ENCODE results near the gene NIPAL3.

DNA sequence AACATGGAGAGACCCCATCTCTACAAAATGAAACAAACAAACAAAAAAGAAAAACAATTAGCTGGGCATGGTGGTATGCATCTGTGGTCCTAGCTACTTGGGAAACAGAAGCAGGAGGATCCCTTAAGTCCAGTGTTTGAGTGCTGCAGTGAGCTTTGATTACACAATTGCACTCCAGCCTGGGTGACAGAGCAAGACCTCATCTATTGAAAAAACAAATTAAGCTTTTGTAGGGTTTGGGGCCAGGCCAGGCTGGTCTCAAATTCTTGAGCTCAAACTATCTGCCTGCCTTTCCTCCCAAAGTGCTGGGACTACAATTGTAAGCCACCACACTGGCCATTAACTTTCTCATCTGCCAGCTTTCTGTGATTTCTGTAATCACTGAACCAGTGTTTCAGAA is 27.2 kb downstream of the NIPAL3 start:
- TF ChIP-seq RAD21 (IDR thresholded peaks at IDR 0.05; ENCODE audit: low read depth) (no peak), EGR1 (IDR thresholded peaks at IDR 0.05) (no peak), EP300 (IDR thresholded peaks at IDR 0.05; ENCODE audit: borderline replicate concordance) (no peak), CEBPB (IDR thresholded peaks at IDR 0.05) (no peak), YY1 (IDR thresholded peaks at IDR 0.05; ENCODE audit: low read depth) (no peak), TAF1 (IDR thresholded peaks at IDR 0.05; ENCODE audit: low read depth) (no peak), TCF12 (IDR thresholded peaks at IDR 0.05; ENCODE audit: low read depth) (no peak), FOXM1 (IDR thresholded peaks at IDR 0.05; ENCODE audit: borderline replicate concordance, low read depth) (no peak), ZBTB7A (IDR thresholded peaks at IDR 0.05; ENCODE audit: low read depth) (no peak)
- TF ChIP-seq, protein P1, sequence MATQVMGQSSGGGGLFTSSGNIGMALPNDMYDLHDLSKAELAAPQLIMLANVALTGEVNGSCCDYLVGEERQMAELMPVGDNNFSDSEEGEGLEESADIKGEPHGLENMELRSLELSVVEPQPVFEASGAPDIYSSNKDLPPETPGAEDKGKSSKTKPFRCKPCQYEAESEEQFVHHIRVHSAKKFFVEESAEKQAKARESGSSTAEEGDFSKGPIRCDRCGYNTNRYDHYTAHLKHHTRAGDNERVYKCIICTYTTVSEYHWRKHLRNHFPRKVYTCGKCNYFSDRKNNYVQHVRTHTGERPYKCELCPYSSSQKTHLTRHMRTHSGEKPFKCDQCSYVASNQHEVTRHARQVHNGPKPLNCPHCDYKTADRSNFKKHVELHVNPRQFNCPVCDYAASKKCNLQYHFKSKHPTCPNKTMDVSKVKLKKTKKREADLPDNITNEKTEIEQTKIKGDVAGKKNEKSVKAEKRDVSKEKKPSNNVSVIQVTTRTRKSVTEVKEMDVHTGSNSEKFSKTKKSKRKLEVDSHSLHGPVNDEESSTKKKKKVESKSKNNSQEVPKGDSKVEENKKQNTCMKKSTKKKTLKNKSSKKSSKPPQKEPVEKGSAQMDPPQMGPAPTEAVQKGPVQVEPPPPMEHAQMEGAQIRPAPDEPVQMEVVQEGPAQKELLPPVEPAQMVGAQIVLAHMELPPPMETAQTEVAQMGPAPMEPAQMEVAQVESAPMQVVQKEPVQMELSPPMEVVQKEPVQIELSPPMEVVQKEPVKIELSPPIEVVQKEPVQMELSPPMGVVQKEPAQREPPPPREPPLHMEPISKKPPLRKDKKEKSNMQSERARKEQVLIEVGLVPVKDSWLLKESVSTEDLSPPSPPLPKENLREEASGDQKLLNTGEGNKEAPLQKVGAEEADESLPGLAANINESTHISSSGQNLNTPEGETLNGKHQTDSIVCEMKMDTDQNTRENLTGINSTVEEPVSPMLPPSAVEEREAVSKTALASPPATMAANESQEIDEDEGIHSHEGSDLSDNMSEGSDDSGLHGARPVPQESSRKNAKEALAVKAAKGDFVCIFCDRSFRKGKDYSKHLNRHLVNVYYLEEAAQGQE (IDR thresholded peaks at IDR 0.05; ENCODE audit: low read depth), result no peak
- TF ChIP-seq, protein P2, sequence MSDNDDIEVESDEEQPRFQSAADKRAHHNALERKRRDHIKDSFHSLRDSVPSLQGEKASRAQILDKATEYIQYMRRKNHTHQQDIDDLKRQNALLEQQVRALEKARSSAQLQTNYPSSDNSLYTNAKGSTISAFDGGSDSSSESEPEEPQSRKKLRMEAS (IDR thresholded peaks at IDR 0.05), result no peak
- TF ChIP-seq, protein P3, sequence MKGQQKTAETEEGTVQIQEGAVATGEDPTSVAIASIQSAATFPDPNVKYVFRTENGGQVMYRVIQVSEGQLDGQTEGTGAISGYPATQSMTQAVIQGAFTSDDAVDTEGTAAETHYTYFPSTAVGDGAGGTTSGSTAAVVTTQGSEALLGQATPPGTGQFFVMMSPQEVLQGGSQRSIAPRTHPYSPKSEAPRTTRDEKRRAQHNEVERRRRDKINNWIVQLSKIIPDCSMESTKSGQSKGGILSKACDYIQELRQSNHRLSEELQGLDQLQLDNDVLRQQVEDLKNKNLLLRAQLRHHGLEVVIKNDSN (IDR thresholded peaks at IDR 0.05), result no peak

All from Ishikawa (cell line).